ENCODE data around the gene FREM1.

- TF ChIP-seq RXRA (IDR thresholded peaks at IDR 0.05; ENCODE audit: borderline replicate concordance, low read depth) (no peak), YY1 (IDR thresholded peaks at IDR 0.05; ENCODE audit: low read depth) (no peak), SMC3 (IDR thresholded peaks at IDR 0.05; ENCODE audit: low read depth, low read length) (no peak), CTCF (IDR thresholded peaks at IDR 0.05) (no peak), TAF1 (IDR thresholded peaks at IDR 0.05; ENCODE audit: borderline replicate concordance, low read depth, low read length) (no peak), USF1 (IDR thresholded peaks at IDR 0.05; ENCODE audit: borderline replicate concordance, low read depth) (no peak), TCF12 (IDR thresholded peaks at IDR 0.05) (no peak), POLR2AphosphoS5 (IDR thresholded peaks at IDR 0.05; ENCODE audit: low read depth, low read length) (no peak), NFIC (IDR thresholded peaks at IDR 0.05; ENCODE audit: borderline replicate concordance) (no peak), GATA2 (CRISPR knock-in tag; IDR thresholded peaks at IDR 0.05) (no peak)
Measured at GRCh38 chr9:14770592-14770991, 139.6 kb downstream of the FREM1 start.
